ENCODE measurements around the gene LCN12.

LCN12 gene, protein sequence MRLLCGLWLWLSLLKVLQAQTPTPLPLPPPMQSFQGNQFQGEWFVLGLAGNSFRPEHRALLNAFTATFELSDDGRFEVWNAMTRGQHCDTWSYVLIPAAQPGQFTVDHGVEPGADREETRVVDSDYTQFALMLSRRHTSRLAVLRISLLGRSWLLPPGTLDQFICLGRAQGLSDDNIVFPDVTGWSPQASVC

DNA sequence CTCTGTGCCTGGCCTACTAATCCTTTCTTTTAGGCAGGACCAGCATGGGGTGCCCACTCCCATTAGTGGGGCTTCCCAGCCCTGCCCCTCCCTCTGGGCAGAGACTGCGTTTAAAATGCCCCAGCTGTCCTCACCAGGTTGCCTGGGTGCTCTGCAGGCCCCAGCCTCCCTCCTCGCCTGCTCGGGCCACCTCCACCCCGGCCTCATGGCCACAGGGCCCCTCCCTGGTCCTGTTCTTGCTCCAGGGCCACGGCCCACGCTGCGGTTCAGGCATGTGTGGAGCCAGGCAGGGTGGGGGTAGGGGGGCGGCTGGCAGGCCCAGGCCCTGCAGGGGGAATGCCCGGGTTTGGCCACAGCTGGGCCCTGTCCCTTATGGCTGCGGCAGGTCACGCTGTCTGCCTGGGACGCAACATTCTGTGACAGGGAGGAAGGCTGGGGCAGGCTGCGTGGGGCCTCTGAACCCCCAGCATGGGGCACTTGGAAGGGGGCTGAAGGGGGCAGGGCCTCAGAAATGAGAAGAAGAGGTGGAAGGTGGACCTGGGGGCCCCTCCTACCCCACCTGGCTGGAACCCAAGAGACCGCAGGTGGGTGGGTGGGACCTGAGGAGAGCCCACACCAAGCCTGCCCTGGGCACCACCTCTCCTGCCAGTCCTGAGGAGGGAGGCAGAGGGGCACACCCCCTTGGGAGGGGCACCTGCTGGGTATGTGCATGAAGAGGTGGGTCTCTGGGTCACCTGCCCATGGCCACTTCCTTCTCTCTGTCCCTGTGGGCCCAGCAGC lies at the start of gene LCN12:
TSS of gene LCN12 (plus strand) at position 733 of the 780 bp plus-strand sequence. CDS start 55 bp downstream, outside the sequence.
- DNase-seq = no peak

DNA sequence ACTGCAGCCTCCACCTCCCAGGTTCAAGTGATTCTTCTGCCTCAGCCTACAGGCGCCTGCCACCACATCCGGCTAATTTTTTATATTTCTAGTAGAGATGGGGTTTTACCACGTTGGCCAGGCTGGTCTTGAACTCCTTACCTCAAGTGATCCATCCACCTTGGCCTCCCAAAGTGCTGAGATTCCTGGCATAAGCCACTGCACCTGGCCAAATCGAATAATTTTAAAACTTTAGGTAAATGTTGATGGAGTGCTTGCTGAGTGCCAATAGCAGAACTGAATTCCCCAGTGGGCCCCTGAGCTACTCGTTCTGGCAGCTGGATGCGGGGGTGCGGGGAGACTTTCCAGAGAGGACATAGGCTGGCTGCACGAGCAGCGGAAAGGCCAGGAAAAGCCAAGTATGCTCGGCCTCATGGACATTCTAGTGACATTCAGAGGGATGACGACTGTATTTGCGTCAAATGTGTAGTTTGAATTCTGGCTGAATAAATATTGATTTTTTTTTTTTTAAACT lies 49.0 kb upstream of the LCN12 start:
- DNase-seq = no peak

DNA sequence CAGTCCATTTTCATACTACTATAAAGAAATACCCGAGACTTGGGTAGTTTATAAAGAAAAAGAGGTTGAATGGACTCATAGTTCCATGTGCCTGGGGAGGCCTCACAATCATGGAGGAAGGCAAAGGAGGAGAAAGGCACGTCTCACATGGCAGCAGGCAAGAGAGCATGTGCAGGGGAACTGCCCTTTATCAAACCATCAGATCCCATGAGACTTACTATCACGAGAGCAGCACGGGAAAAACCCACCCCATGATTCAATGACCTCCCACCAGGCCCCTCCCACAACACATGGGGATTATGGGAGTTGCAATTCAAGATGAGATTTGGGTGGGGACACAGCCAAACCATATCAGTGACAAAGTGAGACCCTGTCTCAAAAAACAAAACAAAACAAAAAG lies 45.8 kb upstream of the LCN12 start:
- DNase-seq = no peak

GRCh38 chr9:136907011-136907914 lies 44.8 kb upstream of the LCN12 start:
- no peak for DNase-seq

DNA sequence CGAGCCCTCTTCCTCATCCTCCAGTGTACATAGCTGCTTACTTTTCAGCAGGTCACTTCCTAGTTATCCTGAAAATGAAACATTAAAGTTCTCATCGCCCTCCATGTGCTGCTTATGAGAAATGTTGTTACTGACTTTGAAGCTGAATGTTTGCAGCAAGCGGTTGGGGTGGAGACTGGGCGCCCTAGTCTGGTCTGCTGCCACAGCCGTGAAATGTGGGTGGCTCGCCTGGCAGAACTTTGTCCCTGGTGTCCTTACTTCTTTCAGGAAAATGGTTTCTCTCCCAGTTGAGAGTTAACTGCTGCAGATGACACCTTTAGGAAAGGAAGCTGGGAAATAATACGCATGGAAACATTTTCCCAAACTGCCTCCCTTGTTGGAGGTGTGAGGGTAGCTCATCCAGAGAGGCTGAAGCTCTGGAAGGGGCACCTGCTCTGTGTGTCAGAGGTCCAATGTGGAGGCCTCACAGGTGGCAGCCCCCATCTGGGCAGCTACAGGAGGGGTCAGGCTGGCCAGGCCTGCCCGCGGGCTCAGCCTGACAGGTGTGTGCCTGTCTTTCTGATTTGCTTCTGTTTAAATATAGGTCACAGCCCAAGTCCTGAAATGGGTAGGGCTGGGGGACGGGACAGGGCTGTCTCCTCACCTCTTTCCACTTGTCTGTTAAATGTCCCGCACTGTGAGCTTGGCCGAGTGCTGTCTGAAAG lies 41.7 kb upstream of the LCN12 start:
- no peak for DNase-seq

DNA sequence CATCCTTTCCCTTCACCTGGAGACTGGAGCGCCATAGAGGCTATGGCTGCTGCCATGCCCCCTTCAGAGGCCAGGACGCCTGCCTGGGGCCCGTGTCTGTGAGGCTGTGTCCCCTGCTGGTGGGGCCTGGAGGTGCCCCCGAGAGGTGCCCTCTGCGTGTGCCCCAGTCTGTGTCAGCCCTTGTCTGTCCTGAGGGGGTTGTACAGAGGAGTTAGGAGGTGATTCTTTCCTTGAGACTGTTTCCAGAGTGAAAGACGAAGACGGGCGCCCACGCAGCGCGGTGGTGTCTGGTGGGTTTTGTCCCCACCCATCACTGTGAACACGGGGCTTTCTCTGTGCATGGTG lies 41.2 kb upstream of the LCN12 start:
- DNase-seq = no peak

- no peak for DNase-seq
These were observed 38.2 kb upstream of the LCN12 start for GRCh38 chr9:136913701-136914438.

- DNase-seq = no peak
These were observed 36.3 kb upstream of the LCN12 start for GRCh38 chr9:136915632-136916329.

DNA sequence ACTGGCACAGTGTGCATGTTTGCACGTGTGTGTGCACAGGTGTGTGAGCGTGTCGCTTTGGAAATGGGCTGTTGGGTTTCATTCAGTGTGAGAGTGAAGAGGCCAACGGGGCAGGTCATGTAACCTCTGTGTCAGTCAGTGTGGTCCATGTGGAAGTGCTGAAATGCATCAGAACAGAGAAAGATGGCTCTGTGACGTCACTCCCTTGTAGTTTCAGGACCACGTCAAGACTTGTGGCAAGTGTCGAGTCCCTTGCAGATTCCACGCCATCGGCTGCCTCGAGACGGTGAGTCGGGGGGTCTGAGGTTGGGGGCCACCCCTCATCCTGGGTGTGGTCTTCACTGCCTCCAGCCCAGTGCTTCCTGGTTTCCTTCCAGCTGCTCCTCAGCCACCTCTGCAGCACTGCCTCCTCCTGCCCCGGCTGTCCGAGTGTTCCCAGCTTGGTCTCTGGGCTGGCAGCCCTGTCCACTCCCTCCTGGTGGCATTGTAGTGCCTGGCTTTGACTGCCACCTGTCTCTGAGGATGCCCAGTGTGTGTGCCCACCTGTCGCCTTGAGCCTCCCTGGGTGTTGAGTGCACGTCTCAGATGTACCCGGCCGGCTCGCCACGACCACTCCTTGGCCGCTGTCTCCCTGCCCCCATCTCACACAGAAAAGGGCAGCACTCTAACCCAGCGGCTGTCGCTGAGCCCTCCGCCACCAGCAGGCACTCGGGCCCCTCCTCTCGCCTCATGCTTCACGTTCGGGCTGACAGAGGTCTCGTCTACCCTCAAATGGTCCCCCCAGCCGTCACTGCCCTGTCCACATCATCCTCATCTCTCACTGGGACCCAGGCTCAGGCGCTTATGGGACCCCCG lies 35.5 kb upstream of the LCN12 start:
- no peak for DNase-seq

GRCh38 chr9:136917902-136918301 lies 34.2 kb upstream of the LCN12 start:
- DNase-seq = no peak

DNA sequence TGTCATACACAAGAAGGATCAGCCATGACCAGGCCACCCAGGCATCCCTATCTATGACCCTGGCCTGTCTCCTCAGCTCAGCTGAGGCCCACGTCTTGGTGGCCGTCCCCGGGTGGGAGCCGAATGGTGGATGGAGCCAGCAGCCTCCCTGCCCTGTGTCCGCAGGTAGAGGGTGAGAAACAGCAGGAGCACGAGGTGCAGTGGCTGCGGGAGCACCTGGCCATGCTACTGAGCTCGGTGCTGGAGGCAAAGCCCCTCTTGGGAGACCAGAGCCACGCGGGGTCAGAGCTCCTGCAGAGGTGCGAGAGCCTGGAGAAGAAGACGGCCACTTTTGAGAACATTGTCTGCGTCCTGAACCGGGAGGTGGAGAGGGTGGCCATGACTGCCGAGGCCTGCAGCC lies 32.0 kb upstream of the LCN12 start:
- DNase-seq = no peak

- no peak for DNase-seq
These were observed 31.3 kb upstream of the LCN12 start for GRCh38 chr9:136920734-136921231.

DNA sequence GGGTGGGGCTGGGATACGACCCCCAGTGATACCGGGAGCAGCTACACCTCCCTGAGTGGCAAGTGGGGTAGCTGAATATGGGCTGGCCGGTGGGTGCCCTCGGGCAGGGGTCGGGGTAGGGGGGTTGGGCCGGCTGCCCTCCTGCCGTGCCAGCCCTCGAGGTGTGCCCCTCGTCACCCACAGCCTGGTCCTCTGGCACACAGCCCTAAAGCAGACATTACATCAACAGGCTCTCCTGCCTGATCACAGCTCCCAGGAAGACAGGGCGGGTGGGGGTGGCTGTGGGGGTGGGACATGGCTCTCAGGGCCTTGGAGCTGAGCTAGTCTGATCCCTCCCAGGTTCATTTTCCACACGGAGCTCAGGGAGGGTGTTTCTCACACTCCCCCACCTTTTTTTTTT lies 30.8 kb upstream of the LCN12 start:
- no peak for DNase-seq

DNA sequence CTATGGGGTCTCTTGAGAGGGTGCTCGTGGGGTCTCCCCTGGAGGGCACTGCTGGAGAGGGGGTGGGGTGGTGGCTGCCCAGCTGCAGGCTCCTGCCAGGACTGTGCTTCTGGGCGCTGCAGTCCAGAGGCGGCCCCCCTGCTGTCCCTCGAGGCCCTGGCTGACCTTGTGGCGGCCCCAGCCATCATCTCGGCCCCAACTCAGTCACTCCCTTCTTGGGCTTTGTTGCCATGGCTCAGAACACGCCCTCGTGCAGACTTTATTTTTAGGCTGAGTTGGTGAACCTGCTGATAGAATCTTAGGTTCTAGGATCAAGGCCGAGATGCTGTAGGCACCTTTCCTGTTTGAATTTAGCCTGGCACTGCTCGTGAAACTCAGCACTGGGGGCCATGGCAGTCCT lies 30.4 kb upstream of the LCN12 start:
- DNase-seq = no peak

DNA sequence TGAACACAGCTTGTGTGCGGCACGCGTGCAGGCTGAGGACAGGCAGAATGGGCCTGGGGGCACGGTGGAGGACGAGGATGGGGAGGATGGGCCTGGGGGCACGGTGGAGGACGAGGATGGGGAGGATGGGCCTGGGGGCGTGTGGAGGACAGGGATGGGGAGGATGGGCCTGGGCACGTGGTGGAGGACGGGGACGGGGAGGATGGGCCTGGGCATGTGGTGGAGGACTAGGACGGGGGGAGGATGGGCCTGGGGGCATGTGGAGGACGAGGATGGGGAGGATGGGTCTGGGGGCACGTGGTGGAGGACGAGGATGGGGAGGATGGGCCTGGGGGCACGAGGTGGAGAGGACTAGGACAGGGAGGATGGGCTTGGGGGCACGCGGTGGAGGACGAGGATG lies 29.5 kb upstream of the LCN12 start:
- DNase-seq = no peak

DNA sequence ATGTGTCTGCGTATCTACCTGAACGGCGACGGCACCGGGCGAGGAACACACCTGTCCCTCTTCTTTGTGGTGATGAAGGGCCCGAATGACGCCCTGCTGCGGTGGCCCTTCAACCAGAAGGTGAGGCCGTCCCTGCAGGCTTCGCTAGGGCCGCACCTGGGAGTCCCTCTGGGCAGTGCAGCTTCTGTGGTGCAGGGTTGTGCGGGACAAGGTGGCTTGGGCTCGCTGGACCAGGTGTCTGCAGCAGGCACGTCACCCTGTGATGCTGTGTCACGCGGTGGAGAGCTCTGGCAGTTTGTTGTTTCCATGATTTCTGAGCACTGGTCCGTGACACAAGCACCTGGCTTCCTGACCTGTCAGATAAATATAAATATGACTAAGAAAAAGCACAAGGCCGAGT lies 28.2 kb upstream of the LCN12 start:
- DNase-seq = no peak

DNA sequence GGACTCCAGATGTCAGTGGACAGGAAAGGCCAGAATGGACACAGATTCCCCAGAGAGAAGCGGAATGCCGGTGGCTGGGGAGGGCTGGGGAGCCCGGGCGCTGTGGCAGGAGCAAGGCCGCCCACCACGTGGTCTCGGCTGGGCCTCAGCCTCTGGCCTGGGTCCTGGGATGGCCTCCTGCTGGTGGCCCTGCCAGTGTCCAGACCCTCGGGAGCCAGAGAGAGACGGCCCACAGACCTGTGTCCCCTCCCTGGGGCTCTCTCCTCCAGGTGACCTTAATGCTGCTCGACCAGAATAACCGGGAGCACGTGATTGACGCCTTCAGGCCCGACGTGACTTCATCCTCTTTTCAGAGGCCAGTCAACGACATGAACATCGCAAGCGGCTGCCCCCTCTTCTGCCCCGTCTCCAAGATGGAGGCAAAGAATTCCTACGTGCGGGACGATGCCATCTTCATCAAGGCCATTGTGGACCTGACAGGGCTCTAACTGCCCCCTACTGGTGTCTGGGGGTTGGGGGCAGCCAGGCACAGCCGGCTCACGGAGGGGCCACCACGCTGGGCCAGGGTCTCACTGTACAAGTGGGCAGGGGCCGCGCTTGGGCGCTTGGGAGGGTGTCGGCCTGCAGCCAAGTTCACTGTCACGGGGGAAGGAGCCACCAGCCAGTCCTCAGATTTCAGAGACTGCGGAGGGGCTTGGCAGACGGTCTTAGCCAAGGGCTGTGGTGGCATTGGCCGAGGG lies 26.5 kb upstream of the LCN12 start:
- no peak for DNase-seq

DNA sequence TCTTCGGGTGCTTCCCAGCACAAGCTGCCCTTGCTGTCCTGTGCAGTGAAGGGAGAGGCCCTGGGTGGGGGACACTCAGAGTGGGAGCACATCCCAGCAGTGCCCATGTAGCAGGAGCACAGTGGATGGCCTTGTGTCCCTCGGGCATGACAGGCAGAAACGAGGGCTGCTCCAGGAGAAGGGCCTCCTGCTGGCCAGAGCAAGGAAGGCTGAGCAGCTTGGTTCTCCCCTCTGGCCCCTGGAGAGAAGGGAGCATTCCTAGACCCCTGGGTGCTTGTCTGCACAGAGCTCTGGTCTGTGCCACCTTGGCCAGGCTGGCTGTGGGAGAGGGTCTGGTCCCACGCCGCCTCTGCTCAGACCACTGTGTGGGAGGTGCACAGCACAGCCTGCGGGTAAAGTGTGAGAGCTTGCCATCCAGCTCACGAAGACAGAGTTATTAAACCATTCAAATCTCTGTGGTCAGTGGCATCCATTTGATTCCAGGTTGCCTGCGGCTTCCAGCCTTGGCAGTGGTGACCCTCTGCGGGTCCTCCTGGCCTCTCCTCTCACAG lies 25.8 kb upstream of the LCN12 start:
- no peak for DNase-seq

DNA sequence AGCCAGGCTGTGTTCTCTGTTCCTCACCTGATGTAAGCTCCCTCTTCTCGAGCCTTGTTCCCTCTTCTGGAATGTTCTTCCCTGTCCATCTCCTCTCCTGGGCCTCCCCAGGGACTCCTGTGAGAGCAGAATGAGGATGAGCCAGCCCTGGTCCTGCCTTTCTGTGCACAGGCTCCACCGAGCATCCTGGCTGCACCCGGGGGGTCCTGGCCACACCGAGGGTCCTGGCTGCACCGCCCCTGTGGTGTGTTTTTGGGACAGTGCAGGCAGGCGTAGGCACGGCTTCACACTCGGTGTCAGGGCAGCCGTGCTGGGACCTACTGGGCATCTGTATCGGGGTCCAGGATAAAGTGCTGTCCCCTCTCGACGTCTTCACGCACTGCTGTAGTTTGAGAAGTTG lies 25.3 kb upstream of the LCN12 start:
- no peak for DNase-seq

All from activated T-cell treated with anti-CD3 and anti-CD28 coated beads, Interleukin-2, amount 50 U/mL, for 1 hour (primary cell).